AG04449 (cell line): Measurements from ENCODE around the gene GJD2.

Source experiments
- CTCF ChIA-PET: fragments of 350-600 bp; formaldehyde crosslinking; extraction: SDS; loops from one replicate; lab custom pipeline; 2021; ENCODE audit warnings: antibody characterized with exemption; lab: Yijun Ruan, JAX
- POLR2A ChIA-PET: fragments of 400-600, 350-600 bp; formaldehyde crosslinking; extraction: SDS; loops from one replicate; lab custom pipeline; 2020; ENCODE audit warnings: antibody characterized with exemption, inconsistent platforms; lab: Yijun Ruan, JAX
- DNase-seq: peaks from one replicate; pipeline ENCODE4 v3.0.0-alpha.2; 2010; ENCODE audit warnings: low read depth, low spot score
- H3K4me3 ChIP-seq: 2 replicates; pipeline ENCODE4 v1.5.1; 2011; ENCODE audit warnings: low read depth, mild to moderate bottlenecking, control low read depth, low read length
- CTCF ChIP-seq: IDR thresholded peaks from one replicate; pipeline ENCODE4 v1.5.1; 2011; ENCODE audit warnings: mild to moderate bottlenecking, moderate library complexity, low read length, control low read depth, inconsistent platforms; ENCODE audit not compliant: insufficient read depth; ENCODE audit errors: missing control alignments

The GJD2 gene

DNA sequence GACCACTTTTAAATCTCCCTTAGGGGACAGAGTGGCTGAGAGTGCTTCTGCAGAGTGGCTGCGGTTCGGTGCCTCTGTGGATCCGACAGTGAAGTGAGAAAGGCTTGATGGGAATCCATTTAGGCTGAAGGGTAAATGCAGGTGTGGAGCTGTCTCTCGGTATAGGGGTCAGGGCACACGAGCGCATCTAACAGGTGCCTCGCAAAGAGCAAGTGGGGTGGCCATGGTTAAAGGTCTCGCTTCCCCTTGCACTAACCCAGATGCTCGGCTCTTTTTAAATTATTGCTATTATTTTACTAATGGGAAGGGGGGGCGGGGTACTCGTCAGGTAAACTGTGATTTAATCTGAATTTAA, 598 bp upstream of the GJD2 start:
- no peak overlapping the region for H3K4me3 ChIP-seq
- ChIA-PET POLR2A (no interaction called here), CTCF (no interaction called here)
- no peak for TF ChIP-seq CTCF
- no peak for DNase-seq

GRCh38 chr15:34754171-34754601, 612 bp downstream of the GJD2 start:
- ChIA-PET CTCF (interaction anchor here (0.9 kb wide), 1 partner anchor 166 kb away, joined by 4 read pairs; no protein-coding TSS in a partner anchor), POLR2A (no interaction called here)
- H3K4me3 ChIP-seq = no peak overlapping the region
- TF ChIP-seq CTCF = no peak
- DNase-seq = no peak

DNA sequence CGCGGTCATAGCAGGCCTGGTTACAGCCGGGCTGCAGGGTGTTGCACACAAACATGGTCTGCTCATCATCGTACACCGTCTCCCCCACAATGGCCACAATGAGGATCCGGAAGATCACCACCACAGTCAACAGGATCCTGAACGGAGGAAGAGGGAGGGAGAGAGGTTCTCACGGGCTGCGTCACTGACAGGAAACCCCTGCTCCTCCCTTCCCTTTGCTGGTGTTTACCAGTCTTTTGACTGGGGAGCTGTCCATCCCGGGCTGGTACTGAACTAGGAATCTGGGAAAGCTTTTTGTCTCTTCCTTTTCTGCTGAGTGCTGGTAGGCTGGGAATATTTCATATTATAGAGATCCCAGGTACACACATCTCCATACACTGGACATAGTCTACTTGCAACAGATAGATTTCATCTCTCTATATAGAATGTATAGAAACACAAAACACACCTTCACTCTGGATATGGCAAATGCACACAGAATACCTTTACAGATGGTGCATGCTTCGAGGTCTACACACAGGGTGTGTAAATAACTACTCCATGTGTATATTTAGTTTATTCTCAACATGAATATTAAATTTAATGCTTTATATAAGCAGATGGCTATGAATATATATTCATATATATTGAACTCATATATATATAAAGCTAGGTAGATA, 1.4 kb downstream of the GJD2 start:
- TF ChIP-seq CTCF = no peak
- POLR2A ChIA-PET = no interaction called here
- H3K4me3 ChIP-seq = no peak overlapping the region
- peak; percentile 4 for DNase-seq
- CTCF ChIA-PET = interaction anchor here (0.9 kb wide), 1 partner anchor 167 kb away, joined by 4 read pairs; no protein-coding TSS in a partner anchor

DNA sequence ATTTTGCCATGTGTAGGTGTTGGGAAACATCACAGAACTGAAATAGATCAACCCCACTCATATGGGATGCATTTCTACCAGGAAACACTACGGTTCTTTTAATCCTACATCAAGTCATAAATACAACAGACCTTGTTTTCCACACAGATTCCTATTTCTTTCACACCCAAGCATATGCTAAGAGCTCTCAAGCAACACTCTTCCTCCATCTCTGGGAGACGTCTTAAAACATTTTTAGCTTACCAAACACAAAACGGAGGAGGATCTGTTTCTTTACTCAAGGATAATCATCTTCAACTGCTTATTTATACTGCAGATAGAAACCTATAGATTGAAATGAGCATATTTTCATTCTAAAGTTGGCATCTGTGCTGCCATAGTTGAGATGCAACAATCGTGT, 5.1 kb downstream of the GJD2 start:
- ChIA-PET POLR2A (no interaction called here), CTCF (no interaction called here)
- no peak for TF ChIP-seq CTCF
- no peak for DNase-seq
- no peak overlapping the region for H3K4me3 ChIP-seq

- CTCF ChIA-PET = interaction anchor here (2.4 kb wide), 1 partner anchor 31 kb away, joined by 7 read pairs; no protein-coding TSS in a partner anchor
- POLR2A ChIA-PET = no interaction called here
- no peak overlapping the region for H3K4me3 ChIP-seq
- DNase-seq = no peak
- no peak for TF ChIP-seq CTCF
Measured at GRCh38 chr15:34739346-34739745, 15.5 kb downstream of the GJD2 start.

DNA sequence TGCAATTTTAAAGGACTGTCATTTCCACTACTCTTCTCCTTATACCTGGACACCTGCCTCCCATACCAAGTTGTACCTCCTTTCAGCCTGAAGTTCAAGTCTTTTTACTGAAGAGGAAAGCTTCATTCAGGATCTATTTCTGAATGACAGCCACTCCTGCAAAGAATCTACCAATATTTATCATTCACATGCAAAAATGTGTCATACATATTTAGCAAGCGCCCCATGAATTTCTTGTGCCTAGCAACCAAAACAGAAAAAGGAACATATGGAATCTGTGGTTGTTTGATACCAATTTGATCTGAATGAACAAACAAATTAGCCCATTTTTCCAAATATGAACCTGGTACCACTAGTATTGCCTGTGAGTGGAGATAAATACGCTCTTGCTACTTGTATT, 16.8 kb downstream of the GJD2 start:
- CTCF ChIA-PET = interaction anchor here (1.4 to 2.4 kb wide), 2 partner anchors 23 to 30 kb away, joined by 4 to 7 read pairs; no protein-coding TSS in a partner anchor
- POLR2A ChIA-PET = no interaction called here
- no peak overlapping the region for H3K4me3 ChIP-seq
- DNase-seq = no peak
- no peak for TF ChIP-seq CTCF
